ENCODE measurements around the gene ZCCHC24. TPM values are rescaled to one million over a fixed set of nuclear protein-coding genes. Genes with fewer than 3 reads are reported as not detected.
A peak's percentile ranks its signal among the peaks of the same experiment; 100 is the strongest.

ZCCHC24 gene
- polyA plus RNA-seq, 3 donors: 3.9 to 5.0 (median 4.0) TPM

DNA sequence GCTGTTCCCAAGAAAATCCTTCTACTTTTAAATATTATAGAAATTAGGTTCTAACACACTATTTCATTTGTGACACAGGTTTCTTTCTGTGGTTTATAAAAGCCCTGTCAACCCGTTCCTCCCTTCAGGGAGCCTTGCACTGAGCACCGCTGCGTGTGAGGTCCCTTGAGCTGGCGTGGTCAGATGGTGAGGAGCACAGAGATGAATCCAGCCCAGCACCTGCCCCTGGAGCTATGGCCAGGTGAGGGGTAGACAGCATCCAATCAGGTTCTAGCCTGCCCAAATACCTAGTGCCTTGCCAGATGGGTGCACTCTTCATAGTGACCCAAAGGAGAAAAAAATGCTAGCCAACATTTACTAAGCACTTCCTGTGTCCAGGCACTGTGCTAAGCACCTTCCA is 15.7 kb downstream of the ZCCHC24 start:
- intact Hi-C loops (cut with micrococcal nuclease): no loop called here
- H3K9ac ChIP-seq (ENCODE audit: insufficient read depth, low read length, poor library complexity, severe bottlenecking): no peak overlapping the region
- peaks cover 67 to 80% of the 10 kb centered on the region in 2 donors for H3K36me3 Mint-ChIP-seq
- DNase-seq: no peak
- H3K27ac Mint-ChIP-seq: no peak overlapping the region
- H3K4me1 Mint-ChIP-seq: peaks cover 32% of the 10 kb centered on the region
- WGBS (ENCODE audit: insufficient coverage): 94% methylated on average over 3 of the region's 4 CpGs
- H3K9me3 Mint-ChIP-seq: peaks cover 0 to 2% (median 0%) of the 10 kb centered on the region in 7 donors
- H3K27me3 Mint-ChIP-seq (ENCODE audit: low read depth in 3 of 3): peaks cover 2 to 7% (median 3%) of the 10 kb centered on the region in 3 donors
- H3K4me1 ChIP-seq (ENCODE audit: control insufficient read depth in 1 of 2, insufficient read depth in 2 of 2, low read length in 2 of 2): peaks cover 0 to 14% of the 10 kb centered on the region in 2 donors
- H3K36me3 ChIP-seq (replicated peaks in 1 of 2; ENCODE audit: control insufficient read depth in 1 of 2, insufficient read depth in 2 of 2, low read length in 2 of 2): peaks cover 31 to 66% of the 10 kb centered on the region in 2 donors
- no peak overlapping the region for H3K27ac ChIP-seq (ENCODE audit: low read depth in 1 of 2, low read length in 2 of 2)
- peaks cover 13% of the 10 kb centered on the region for H4K20me1 ChIP-seq (ENCODE audit: insufficient read depth, low read length)
- H3K4me2 ChIP-seq (replicated peaks; ENCODE audit: extremely low read depth, low read length, poor library complexity, severe bottlenecking): no peak overlapping the region
- no peaks in the 10 kb centered on the region for H3K79me2 ChIP-seq (ENCODE audit: insufficient read depth, low read length)
- no peaks in the 10 kb centered on the region for H3K9me3 ChIP-seq (replicated peaks in 1 of 2; ENCODE audit: control insufficient read depth in 1 of 2, insufficient read depth in 1 of 2, low read length in 2 of 2)
- no peaks in the 10 kb centered on the region for H3K27me3 ChIP-seq (ENCODE audit: control insufficient read depth in 2 of 2, insufficient read depth in 2 of 2, low read length in 2 of 2)
- H3K4me3 Mint-ChIP-seq: no peak overlapping the region
- H3K4me3 ChIP-seq (replicated peaks in 1 of 3; ENCODE audit: low read depth in 2 of 3, low read length in 3 of 3): no peak overlapping the region
- TF ChIP-seq, protein P1, sequence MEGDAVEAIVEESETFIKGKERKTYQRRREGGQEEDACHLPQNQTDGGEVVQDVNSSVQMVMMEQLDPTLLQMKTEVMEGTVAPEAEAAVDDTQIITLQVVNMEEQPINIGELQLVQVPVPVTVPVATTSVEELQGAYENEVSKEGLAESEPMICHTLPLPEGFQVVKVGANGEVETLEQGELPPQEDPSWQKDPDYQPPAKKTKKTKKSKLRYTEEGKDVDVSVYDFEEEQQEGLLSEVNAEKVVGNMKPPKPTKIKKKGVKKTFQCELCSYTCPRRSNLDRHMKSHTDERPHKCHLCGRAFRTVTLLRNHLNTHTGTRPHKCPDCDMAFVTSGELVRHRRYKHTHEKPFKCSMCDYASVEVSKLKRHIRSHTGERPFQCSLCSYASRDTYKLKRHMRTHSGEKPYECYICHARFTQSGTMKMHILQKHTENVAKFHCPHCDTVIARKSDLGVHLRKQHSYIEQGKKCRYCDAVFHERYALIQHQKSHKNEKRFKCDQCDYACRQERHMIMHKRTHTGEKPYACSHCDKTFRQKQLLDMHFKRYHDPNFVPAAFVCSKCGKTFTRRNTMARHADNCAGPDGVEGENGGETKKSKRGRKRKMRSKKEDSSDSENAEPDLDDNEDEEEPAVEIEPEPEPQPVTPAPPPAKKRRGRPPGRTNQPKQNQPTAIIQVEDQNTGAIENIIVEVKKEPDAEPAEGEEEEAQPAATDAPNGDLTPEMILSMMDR (IDR thresholded peaks at IDR 0.05): no peak
- H2AFZ ChIP-seq (ENCODE audit: insufficient read depth, low read depth, low read length, poor library complexity, severe bottlenecking): no peak overlapping the region

DNA sequence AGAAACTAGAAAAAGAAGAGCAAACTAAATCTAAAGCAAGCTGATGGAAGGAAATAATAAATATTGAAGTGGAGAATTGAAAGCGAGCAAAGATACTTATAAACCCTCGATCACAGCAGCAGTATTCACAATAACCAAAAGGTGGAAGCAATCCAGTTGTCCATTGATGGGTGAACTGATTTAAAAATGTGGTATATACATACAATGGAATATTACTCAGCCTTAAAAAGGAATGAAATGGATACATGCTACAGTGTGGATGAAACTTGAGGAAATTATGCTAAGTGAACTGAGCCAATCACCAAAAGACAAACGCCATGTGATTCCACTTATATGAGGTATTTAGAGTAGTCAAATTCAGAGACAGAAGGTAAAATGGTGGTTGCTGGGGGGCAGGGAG is 17.5 kb downstream of the ZCCHC24 start:
- Histone ChIP-seq H2AFZ (ENCODE audit: insufficient read depth, low read depth, low read length, poor library complexity, severe bottlenecking) (no peak overlapping the region), H3K79me2 (ENCODE audit: insufficient read depth, low read length) (no peaks in the 10 kb centered on the region), H3K9ac (ENCODE audit: insufficient read depth, low read length, poor library complexity, severe bottlenecking) (no peak overlapping the region), H3K4me3 (replicated peaks in 1 of 3; ENCODE audit: low read depth in 2 of 3, low read length in 3 of 3) (no peak overlapping the region), H3K36me3 (replicated peaks in 1 of 2; ENCODE audit: control insufficient read depth in 1 of 2, insufficient read depth in 2 of 2, low read length in 2 of 2) (peaks cover 29 to 62% of the 10 kb centered on the region in 2 donors), H4K20me1 (ENCODE audit: insufficient read depth, low read length) (peaks cover under 1% of the 10 kb centered on the region), H3K4me1 (ENCODE audit: control insufficient read depth in 1 of 2, insufficient read depth in 2 of 2, low read length in 2 of 2) (peaks cover 0 to 14% of the 10 kb centered on the region in 2 donors), H3K27me3 (ENCODE audit: control insufficient read depth in 2 of 2, insufficient read depth in 2 of 2, low read length in 2 of 2) (no peaks in the 10 kb centered on the region), H3K27ac (ENCODE audit: low read depth in 1 of 2, low read length in 2 of 2) (no peak overlapping the region), H3K4me2 (replicated peaks; ENCODE audit: extremely low read depth, low read length, poor library complexity, severe bottlenecking) (no peak overlapping the region), H3K9me3 (replicated peaks in 1 of 2; ENCODE audit: control insufficient read depth in 1 of 2, insufficient read depth in 1 of 2, low read length in 2 of 2) (no peaks in the 10 kb centered on the region)
- H3K27ac Mint-ChIP-seq: peak overlapping the region in 1 of 7 donors; percentile 53
- no CpG with 5 or more reads among the region's 3 CpGs for WGBS (ENCODE audit: insufficient coverage)
- intact Hi-C loops (cut with micrococcal nuclease): no loop called here
- TF ChIP-seq, protein P1 (IDR thresholded peaks at IDR 0.05): no peak
- H3K4me1 Mint-ChIP-seq: peaks cover 35% of the 10 kb centered on the region
- DNase-seq: no peak
- no peak overlapping the region for H3K4me3 Mint-ChIP-seq
- peaks cover 0 to 2% (median 0%) of the 10 kb centered on the region in 7 donors for H3K9me3 Mint-ChIP-seq
- H3K36me3 Mint-ChIP-seq: peaks cover 67 to 88% of the 10 kb centered on the region in 2 donors
- H3K27me3 Mint-ChIP-seq (ENCODE audit: low read depth in 3 of 3): peaks cover 2 to 5% (median 3%) of the 10 kb centered on the region in 3 donors

Measured in CD14-positive monocyte (primary cell).